ENCODE measurements around the gene GRID1.
"Not testable (repeated sequence)": the region's sequence is repeated elsewhere in the genome, so short reads cannot be mapped to it uniquely, and the experiment has no call there.

Gene GRID1

GRCh38 chr10:86391986-86392722, 25.6 kb upstream of the GRID1 start:
- no peak for DNase-seq

DNA sequence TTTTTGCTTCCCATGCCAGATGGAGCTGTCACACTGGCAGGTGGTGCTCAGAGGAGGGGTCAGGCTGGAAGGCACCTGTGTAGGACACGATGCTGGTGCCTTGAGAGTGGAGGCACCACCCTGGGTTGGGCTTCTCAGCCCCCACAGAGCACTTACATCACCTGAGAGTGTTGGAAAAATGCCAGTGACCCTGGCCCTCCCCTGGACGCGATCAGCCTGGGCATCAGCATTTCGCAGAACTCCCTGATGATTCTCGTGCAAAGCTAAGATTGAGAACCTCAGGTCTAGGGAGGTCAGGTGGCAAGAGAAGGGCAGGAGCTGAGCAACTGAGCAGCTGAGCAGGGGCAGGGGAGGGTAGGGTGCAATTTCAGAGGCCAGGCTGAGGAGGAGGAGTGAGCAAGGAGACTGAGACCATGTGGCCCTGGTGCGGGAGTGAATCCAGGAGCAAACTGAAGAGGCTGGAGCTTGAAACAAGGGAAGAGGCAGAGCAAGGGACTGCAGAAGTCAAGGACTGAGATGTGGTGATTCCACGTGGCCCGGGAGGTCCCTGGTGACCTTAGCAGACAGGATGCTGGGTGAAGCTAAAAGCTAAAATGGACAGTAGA, 24.7 kb upstream of the GRID1 start:
- no peak for DNase-seq

GRCh38 chr10:86390337-86391120, 23.9 kb upstream of the GRID1 start:
- no peak for DNase-seq

- DNase-seq = no peak
Observed at GRCh38 chr10:86389441-86390193, 23.0 kb upstream of the GRID1 start.

DNA sequence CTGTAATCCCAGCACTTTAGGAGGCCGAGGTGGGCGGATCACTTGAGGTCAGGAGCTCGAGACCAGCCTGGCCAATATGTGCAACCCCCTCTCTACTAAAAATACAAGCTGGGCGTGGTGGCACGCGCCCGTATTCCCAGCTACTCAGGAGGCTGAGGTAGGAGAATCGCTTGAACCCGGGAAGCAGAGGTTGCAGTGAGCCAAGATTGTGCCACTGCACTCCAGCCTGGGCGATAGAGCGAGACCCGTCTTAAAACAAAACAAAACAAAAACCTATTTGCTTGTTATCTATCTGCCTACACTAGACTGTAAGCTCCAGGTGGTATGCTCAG, 22.5 kb upstream of the GRID1 start:
- DNase-seq = not testable (repeated sequence)

DNA sequence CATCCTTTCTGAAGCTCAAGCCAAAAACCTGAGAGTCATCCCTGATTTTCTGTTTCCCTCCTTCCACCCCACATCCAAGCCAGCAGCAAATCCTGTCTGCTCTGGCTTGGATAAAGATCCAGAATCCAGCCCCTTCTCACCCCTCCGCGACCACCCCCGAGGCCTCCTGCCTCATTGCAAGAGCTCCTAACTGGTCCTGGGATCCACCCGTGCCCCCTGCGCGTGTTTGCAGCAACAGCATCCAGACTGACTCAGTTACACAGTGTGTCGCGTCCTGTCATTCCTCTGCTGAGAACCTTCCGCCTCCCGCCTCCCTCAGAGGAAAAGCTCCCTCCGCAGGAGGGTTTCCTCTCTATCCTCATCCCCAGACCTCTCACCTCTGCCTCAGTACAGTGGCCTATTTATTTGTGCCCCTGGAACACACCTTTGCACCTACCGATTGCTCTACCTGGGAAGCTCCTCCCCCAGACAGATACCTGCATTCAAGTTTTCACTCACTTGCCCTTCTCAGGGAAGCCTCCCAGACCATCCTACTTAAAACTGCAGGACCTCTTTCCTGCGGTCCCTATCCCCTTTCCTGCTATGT, 21.6 kb upstream of the GRID1 start:
- no peak for DNase-seq

- DNase-seq = no peak
Observed at GRCh38 chr10:86387178-86387794, 20.7 kb upstream of the GRID1 start.

DNA sequence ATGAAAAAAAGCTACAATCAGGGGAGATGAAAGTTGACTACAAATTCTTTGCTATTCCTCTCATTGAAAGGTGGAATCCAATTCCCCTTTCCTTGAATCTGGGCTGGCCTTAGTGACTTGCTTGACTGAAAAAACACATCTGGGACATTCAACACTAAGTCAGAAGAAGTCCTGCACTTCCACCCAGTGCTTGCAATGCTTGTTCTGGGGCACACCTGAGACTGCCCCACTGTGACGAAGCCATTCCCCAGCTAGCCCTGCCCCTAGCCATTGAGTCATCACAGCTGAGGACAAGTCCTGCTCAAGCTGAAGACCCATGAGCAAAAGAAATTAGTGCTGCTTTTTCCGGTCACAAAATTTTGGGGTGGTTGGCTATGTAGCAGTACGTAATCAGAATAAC, 19.2 kb upstream of the GRID1 start:
- DNase-seq = no peak

- no peak for DNase-seq
Observed at GRCh38 chr10:86377797-86378146, 11.2 kb upstream of the GRID1 start.

- no peak for DNase-seq
Observed at GRCh38 chr10:86376852-86377796, 10.5 kb upstream of the GRID1 start.

GRCh38 chr10:86376403-86376802, 9.8 kb upstream of the GRID1 start:
- DNase-seq = no peak

- no peak for DNase-seq
Observed at GRCh38 chr10:86375204-86375603, 8.6 kb upstream of the GRID1 start.

GRCh38 chr10:86374664-86375063, 8.1 kb upstream of the GRID1 start:
- DNase-seq = no peak

- no peak for DNase-seq
Observed at GRCh38 chr10:86373828-86374227, 7.2 kb upstream of the GRID1 start.

DNA sequence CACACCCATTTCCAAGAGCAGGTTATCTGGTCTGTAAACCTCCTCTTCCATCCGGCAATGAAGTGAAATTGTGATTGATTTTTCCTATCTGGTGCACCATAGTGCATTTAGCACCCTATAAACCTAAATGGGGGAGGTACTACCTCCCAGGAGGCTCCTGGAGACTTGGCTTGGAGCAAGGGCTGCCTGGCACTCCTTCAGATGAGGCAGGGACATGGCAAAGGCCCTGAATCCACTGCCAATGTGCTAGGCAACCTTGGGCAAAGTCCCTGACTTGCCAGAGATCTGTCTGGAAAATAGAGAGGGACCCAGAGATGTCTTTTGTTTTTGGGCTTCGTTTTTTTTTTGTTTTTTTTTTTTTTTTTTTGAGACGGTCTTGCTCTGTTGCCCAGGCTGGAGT, 6.7 kb upstream of the GRID1 start:
- DNase-seq = no peak

GRCh38 chr10:86372784-86373239, 6.2 kb upstream of the GRID1 start:
- DNase-seq = no peak

- DNase-seq = no peak
Observed at GRCh38 chr10:86372119-86372783, 5.7 kb upstream of the GRID1 start.

- DNase-seq = no peak
Observed at GRCh38 chr10:86371691-86372090, 5.1 kb upstream of the GRID1 start.

DNA sequence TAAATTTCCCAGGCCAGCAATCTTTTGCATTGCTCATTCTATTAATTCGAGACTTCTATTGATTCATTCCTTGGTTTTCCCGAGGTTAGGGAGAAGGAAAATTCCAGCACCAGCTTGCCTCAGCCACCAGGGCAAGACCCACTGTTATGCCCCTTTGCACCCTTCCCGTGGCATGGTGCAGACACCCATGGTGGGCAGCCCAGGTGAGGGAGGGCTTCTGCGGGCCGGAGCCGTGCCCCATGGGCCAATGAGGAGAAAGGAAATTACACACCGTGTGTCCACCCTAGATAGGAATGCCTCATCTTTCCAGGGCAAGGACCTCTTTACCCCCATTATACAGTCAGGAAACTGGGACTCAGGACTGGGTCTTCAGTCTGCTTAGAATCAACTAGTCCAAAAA, 4.5 kb upstream of the GRID1 start:
- DNase-seq = no peak

GRCh38 chr10:86370006-86370585, 3.5 kb upstream of the GRID1 start:
- no peak for DNase-seq
